Right lobe of liver (tissue), 4 donors: ENCODE results near the gene ZFP91.

Source experiments
- POLR2A ChIP-seq: fragments of 450-650 bp; IDR thresholded peaks from one replicate; pipeline ENCODE4 v1.6.1; 2017; ENCODE audit warnings: antibody characterized with exemption, mild to moderate bottlenecking
- TF ChIP-seq, protein P1 (sequence below), 4 donors: fragments of 200-600 bp in 3 of 4; fragments of 450-650 bp in 1 of 4; IDR thresholded peaks; one replicate each; pipeline versions ENCODE4 v1.5.1 to v1.8.0; 2016 to 2022; ENCODE audit warnings: antibody characterized with exemption in 4 of 4, mild to moderate bottlenecking in 2 of 4
- donor health status: DM: no; HTN: no; CAD: no.
- donor health status: DM: no; HTN: no; CAD: no.
- donor health status: DM: no; HTN: yes; CAD: no.

GRCh38 chr11:58596621-58597020 lies 17.8 kb downstream of the ZFP91 start:
- TF ChIP-seq, protein P1, sequence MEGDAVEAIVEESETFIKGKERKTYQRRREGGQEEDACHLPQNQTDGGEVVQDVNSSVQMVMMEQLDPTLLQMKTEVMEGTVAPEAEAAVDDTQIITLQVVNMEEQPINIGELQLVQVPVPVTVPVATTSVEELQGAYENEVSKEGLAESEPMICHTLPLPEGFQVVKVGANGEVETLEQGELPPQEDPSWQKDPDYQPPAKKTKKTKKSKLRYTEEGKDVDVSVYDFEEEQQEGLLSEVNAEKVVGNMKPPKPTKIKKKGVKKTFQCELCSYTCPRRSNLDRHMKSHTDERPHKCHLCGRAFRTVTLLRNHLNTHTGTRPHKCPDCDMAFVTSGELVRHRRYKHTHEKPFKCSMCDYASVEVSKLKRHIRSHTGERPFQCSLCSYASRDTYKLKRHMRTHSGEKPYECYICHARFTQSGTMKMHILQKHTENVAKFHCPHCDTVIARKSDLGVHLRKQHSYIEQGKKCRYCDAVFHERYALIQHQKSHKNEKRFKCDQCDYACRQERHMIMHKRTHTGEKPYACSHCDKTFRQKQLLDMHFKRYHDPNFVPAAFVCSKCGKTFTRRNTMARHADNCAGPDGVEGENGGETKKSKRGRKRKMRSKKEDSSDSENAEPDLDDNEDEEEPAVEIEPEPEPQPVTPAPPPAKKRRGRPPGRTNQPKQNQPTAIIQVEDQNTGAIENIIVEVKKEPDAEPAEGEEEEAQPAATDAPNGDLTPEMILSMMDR (IDR thresholded peaks at IDR 0.05) = no peak
- no peak for TF ChIP-seq POLR2A
